HEK293 (cell line): ENCODE measurements around the gene TNFAIP2.

Experiments
- BCL11B ChIP-seq: fragments of 450-650 bp; formaldehyde crosslinking; IDR thresholded peaks from 2 replicates; pipeline ENCODE4 v1.5.1; 2016; ENCODE audit warnings: low read depth, missing biosample characterization, missing genetic modification characterization
- GLIS2 ChIP-seq: fragments of 450-650 bp; formaldehyde crosslinking; IDR thresholded peaks from 2 replicates; pipeline ENCODE4 v1.5.1; 2016; ENCODE audit warnings: missing biosample characterization, missing genetic modification characterization
- HOXA7 ChIP-seq: sonication (generic); formaldehyde crosslinking; IDR thresholded peaks from 2 replicates; pipeline ENCODE4 v1.8.1; 2022; ENCODE audit warnings: missing genetic modification reagents, borderline replicate concordance
- MEIS1 ChIP-seq: sonication (generic); formaldehyde crosslinking; IDR thresholded peaks from 2 replicates; pipeline ENCODE4 v1.8.1; 2022; ENCODE audit warnings: missing genetic modification reagents, mild to moderate bottlenecking, borderline replicate concordance
- ZFP3 ChIP-seq: fragments of 450-650 bp; formaldehyde crosslinking; IDR thresholded peaks from 2 replicates; pipeline ENCODE4 v1.5.1; 2016; ENCODE audit warnings: low read depth, missing biosample characterization, missing genetic modification characterization
- ZFP69B ChIP-seq: fragments of 450-650 bp; formaldehyde crosslinking; IDR thresholded peaks from 2 replicates; pipeline ENCODE4 v1.5.1; 2016; ENCODE audit warnings: missing biosample characterization, missing genetic modification characterization
- ZNF112 ChIP-seq: fragments of 450-650 bp; formaldehyde crosslinking; IDR thresholded peaks from 2 replicates; pipeline ENCODE4 v1.5.0; 2017; ENCODE audit warnings: missing biosample characterization, missing genetic modification characterization
- ZNF169 ChIP-seq: fragments of 450-650 bp; formaldehyde crosslinking; IDR thresholded peaks from 2 replicates; pipeline ENCODE4 v1.5.1; 2016; ENCODE audit warnings: missing biosample characterization, missing genetic modification characterization
- ZNF221 ChIP-seq: fragments of 450-650 bp; formaldehyde crosslinking; IDR thresholded peaks from 2 replicates; pipeline ENCODE4 v1.5.1; 2017; ENCODE audit warnings: missing biosample characterization, missing genetic modification characterization, borderline replicate concordance
- ZNF324 ChIP-seq: fragments of 450-650 bp; formaldehyde crosslinking; IDR thresholded peaks from 2 replicates; pipeline ENCODE4 v1.5.1; 2016; ENCODE audit warnings: missing biosample characterization, missing genetic modification characterization
- ZNF341 ChIP-seq: fragments of 450-650 bp; formaldehyde crosslinking; IDR thresholded peaks from 2 replicates; pipeline ENCODE4; 2016; ENCODE audit warnings: low read depth, missing biosample characterization, missing genetic modification characterization
- ZNF416 ChIP-seq: fragments of 450-650 bp; formaldehyde crosslinking; IDR thresholded peaks from 2 replicates; pipeline ENCODE4 v1.5.1; 2016; ENCODE audit warnings: missing biosample characterization, missing genetic modification characterization
- ZNF423 ChIP-seq: fragments of 450-650 bp; formaldehyde crosslinking; IDR thresholded peaks from 2 replicates; pipeline ENCODE4 v1.5.1; 2016; ENCODE audit warnings: missing biosample characterization, missing genetic modification characterization
- ZNF473 ChIP-seq: fragments of 450-650 bp; formaldehyde crosslinking; IDR thresholded peaks from 2 replicates; pipeline ENCODE4 v1.5.1; 2017; ENCODE audit warnings: missing biosample characterization, missing genetic modification characterization
- ZNF514 ChIP-seq: fragments of 450-650 bp; formaldehyde crosslinking; IDR thresholded peaks from 2 replicates; pipeline ENCODE4 v1.5.1; 2016; ENCODE audit warnings: missing biosample characterization, missing genetic modification characterization
- ZNF548 ChIP-seq: fragments of 450-650 bp; formaldehyde crosslinking; IDR thresholded peaks from 2 replicates; pipeline ENCODE4 v1.5.1; 2016; ENCODE audit warnings: missing biosample characterization, missing genetic modification characterization
- ZNF549 ChIP-seq: fragments of 450-650 bp; IDR thresholded peaks from 2 replicates; pipeline ENCODE4 v1.5.1; 2018; ENCODE audit warnings: missing biosample characterization, missing genetic modification characterization, mild to moderate bottlenecking, inconsistent platforms, moderate library complexity
- ZNF558 ChIP-seq: fragments of 450-650 bp; formaldehyde crosslinking; IDR thresholded peaks from 2 replicates; pipeline ENCODE4 v1.5.1; 2016; ENCODE audit warnings: missing biosample characterization, missing genetic modification characterization
- ZNF596 ChIP-seq: fragments of 450-650 bp; IDR thresholded peaks from 2 replicates; pipeline ENCODE4 v1.5.0; 2018; ENCODE audit warnings: missing biosample characterization, mild to moderate bottlenecking, missing genetic modification characterization, moderate library complexity
- ZNF76 ChIP-seq: fragments of 450-650 bp; formaldehyde crosslinking; IDR thresholded peaks from 2 replicates; pipeline ENCODE4; 2016; ENCODE audit warnings: low read depth, missing biosample characterization, missing genetic modification characterization, borderline replicate concordance
- ZNF837 ChIP-seq: fragments of 450-650 bp; formaldehyde crosslinking; IDR thresholded peaks from 2 replicates; pipeline ENCODE4 v1.5.1; 2016; ENCODE audit warnings: missing biosample characterization, missing genetic modification characterization
- ZSCAN30 ChIP-seq: fragments of 450-650 bp; IDR thresholded peaks from 2 replicates; pipeline ENCODE4 v1.5.1; 2018; ENCODE audit warnings: missing biosample characterization, mild to moderate bottlenecking, missing genetic modification characterization, moderate library complexity
- ZXDB ChIP-seq: fragments of 450-650 bp; formaldehyde crosslinking; IDR thresholded peaks from 2 replicates; pipeline ENCODE4 v1.5.1; 2016; ENCODE audit warnings: missing biosample characterization, missing genetic modification characterization
- TF ChIP-seq, protein P1 (sequence below): fragments of 450-650 bp; formaldehyde crosslinking; IDR thresholded peaks from 2 replicates; pipeline ENCODE4 v1.5.1; 2017; ENCODE audit warnings: missing biosample characterization, missing genetic modification characterization
- TF ChIP-seq, protein P2 (sequence below): fragments of 450-650 bp; formaldehyde crosslinking; IDR thresholded peaks from 2 replicates; pipeline ENCODE4 v1.5.1; 2016; ENCODE audit warnings: missing biosample characterization, missing genetic modification characterization
- TF ChIP-seq, protein P3 (sequence below): fragments of 450-650 bp; formaldehyde crosslinking; IDR thresholded peaks from 2 replicates; pipeline ENCODE4 v1.5.1; 2016; ENCODE audit warnings: missing biosample characterization, missing genetic modification characterization
- TF ChIP-seq, protein P4 (sequence below): IDR thresholded peaks from 2 replicates; pipeline ENCODE4 v1.6.1; 2011; ENCODE audit warnings: mild to moderate bottlenecking, low read depth, low read length, borderline replicate concordance
- TF ChIP-seq, protein P5 (sequence below): fragments of 450-650 bp; formaldehyde crosslinking; IDR thresholded peaks from 2 replicates; pipeline ENCODE4 v1.5.1; 2017; ENCODE audit warnings: missing biosample characterization, missing genetic modification characterization
- TF ChIP-seq, protein P6 (sequence below): fragments of 450-650 bp; formaldehyde crosslinking; IDR thresholded peaks from 2 replicates; pipeline ENCODE4 v1.5.1; 2017; ENCODE audit warnings: missing biosample characterization, missing genetic modification characterization

Gene TNFAIP2

DNA sequence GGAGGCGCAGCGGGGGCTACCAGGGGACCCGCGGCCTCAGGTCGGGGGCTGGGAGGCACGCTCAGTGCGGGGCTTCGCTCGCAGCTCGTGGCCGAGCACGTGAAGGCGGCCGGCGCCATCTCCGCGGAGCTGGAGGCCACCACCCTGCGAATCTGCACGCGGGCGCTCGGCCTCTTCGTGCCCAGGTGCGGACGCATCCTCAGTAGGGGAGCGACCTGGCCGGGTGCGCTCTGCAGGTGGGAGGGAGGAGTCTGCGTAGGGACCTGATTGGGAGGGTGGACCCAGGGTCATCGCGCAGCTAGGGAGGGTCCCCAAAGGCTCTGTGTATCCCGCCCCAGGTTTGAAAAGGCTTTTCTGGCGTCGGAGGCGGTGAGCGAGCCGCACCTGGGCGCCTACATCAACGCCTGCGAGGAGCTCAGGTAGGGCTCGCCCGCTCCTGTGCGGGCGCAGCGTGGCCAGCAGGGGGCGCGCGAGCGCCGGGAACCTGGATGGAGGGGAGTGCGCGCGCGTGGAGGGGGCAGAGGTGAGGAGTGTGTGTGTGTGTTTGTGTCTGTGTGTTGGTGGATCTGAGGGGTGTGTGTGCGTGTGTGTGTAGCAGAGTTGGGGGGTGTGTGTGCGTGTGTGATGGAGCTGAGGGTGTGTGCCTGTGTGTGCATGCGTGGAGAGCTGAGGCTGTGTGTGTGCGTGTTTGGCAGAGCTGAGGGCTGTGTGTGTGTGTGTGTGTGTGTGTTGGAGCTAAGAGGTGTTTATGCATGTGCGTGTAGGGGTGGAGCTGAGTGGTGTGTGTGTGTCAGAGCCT is 18.4 kb upstream of the TNFAIP2 start (continued):
- TF ChIP-seq GLIS2 (tag by site-specific recombination): no peak; the same call in 1 of the 2 replicates
- TF ChIP-seq, protein P1, sequence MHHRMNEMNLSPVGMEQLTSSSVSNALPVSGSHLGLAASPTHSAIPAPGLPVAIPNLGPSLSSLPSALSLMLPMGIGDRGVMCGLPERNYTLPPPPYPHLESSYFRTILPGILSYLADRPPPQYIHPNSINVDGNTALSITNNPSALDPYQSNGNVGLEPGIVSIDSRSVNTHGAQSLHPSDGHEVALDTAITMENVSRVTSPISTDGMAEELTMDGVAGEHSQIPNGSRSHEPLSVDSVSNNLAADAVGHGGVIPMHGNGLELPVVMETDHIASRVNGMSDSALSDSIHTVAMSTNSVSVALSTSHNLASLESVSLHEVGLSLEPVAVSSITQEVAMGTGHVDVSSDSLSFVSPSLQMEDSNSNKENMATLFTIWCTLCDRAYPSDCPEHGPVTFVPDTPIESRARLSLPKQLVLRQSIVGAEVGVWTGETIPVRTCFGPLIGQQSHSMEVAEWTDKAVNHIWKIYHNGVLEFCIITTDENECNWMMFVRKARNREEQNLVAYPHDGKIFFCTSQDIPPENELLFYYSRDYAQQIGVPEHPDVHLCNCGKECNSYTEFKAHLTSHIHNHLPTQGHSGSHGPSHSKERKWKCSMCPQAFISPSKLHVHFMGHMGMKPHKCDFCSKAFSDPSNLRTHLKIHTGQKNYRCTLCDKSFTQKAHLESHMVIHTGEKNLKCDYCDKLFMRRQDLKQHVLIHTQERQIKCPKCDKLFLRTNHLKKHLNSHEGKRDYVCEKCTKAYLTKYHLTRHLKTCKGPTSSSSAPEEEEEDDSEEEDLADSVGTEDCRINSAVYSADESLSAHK (tag by site-specific recombination): no peak
- peak; percentile 81; the same call in 1 of the 2 replicates for TF ChIP-seq ZNF837
- no peak for TF ChIP-seq MEIS1
- no peak for TF ChIP-seq ZNF596 (tag by site-specific recombination)
- TF ChIP-seq ZNF423 (tag by site-specific recombination): no peak
- TF ChIP-seq ZNF473: peak; percentile 80; the same call in 1 of the 2 replicates
- TF ChIP-seq, protein P2, sequence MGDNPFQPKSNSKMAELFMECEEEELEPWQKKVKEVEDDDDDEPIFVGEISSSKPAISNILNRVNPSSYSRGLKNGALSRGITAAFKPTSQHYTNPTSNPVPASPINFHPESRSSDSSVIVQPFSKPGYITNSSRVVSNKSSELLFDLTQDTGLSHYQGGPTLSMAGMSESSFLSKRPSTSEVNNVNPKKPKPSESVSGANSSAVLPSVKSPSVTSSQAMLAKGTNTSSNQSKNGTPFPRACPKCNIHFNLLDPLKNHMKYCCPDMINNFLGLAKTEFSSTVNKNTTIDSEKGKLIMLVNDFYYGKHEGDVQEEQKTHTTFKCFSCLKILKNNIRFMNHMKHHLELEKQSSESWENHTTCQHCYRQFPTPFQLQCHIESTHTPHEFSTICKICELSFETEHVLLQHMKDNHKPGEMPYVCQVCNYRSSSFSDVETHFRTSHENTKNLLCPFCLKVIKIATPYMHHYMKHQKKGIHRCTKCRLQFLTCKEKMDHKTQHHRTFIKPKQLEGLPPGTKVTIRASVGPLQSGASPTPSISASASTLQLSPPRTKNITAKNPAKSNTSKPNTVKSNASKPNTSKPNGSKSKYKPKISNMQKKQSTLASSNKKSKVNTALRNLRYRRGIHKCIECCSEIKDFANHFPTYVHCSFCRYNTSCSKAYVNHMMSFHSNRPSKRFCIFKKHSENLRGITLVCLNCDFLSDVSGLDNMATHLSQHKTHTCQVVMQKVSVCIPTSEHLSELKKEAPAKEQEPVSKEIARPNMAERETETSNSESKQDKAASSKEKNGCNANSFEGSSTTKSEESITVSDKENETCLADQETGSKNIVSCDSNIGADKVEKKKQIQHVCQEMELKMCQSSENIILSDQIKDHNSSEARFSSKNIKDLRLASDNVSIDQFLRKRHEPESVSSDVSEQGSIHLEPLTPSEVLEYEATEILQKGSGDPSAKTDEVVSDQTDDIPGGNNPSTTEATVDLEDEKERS (tag by site-specific recombination): 0 out of 2 replicates have a peak, but pooled peaks have one; percentile 24
- TF ChIP-seq ZNF341 (tag by site-specific recombination): no peak
- TF ChIP-seq ZNF221 (tag by site-specific recombination): no peak
- TF ChIP-seq, protein P3, sequence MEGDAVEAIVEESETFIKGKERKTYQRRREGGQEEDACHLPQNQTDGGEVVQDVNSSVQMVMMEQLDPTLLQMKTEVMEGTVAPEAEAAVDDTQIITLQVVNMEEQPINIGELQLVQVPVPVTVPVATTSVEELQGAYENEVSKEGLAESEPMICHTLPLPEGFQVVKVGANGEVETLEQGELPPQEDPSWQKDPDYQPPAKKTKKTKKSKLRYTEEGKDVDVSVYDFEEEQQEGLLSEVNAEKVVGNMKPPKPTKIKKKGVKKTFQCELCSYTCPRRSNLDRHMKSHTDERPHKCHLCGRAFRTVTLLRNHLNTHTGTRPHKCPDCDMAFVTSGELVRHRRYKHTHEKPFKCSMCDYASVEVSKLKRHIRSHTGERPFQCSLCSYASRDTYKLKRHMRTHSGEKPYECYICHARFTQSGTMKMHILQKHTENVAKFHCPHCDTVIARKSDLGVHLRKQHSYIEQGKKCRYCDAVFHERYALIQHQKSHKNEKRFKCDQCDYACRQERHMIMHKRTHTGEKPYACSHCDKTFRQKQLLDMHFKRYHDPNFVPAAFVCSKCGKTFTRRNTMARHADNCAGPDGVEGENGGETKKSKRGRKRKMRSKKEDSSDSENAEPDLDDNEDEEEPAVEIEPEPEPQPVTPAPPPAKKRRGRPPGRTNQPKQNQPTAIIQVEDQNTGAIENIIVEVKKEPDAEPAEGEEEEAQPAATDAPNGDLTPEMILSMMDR (tag by site-specific recombination): peak; percentile 100
- TF ChIP-seq ZSCAN30 (tag by site-specific recombination): no peak
- TF ChIP-seq ZNF514 (tag by site-specific recombination): no peak
- peak; percentile 75 for TF ChIP-seq ZXDB (tag by site-specific recombination)
- TF ChIP-seq, protein P4, sequence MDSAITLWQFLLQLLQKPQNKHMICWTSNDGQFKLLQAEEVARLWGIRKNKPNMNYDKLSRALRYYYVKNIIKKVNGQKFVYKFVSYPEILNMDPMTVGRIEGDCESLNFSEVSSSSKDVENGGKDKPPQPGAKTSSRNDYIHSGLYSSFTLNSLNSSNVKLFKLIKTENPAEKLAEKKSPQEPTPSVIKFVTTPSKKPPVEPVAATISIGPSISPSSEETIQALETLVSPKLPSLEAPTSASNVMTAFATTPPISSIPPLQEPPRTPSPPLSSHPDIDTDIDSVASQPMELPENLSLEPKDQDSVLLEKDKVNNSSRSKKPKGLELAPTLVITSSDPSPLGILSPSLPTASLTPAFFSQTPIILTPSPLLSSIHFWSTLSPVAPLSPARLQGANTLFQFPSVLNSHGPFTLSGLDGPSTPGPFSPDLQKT: no peak
- no peak for TF ChIP-seq ZNF558
- TF ChIP-seq ZNF76 (tag by site-specific recombination): no peak; the same call in 1 of the 2 replicates
- TF ChIP-seq, protein P5, sequence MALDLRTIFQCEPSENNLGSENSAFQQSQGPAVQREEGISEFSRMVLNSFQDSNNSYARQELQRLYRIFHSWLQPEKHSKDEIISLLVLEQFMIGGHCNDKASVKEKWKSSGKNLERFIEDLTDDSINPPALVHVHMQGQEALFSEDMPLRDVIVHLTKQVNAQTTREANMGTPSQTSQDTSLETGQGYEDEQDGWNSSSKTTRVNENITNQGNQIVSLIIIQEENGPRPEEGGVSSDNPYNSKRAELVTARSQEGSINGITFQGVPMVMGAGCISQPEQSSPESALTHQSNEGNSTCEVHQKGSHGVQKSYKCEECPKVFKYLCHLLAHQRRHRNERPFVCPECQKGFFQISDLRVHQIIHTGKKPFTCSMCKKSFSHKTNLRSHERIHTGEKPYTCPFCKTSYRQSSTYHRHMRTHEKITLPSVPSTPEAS (tag by site-specific recombination): peak; percentile 100
- peak; percentile 94 for TF ChIP-seq BCL11B (tag by site-specific recombination)
- TF ChIP-seq HOXA7 (CRISPR knock-in tag): no peak
- no peak for TF ChIP-seq ZFP3 (tag by site-specific recombination)
- peak; percentile 89 for TF ChIP-seq ZFP69B (tag by site-specific recombination)
- peak; percentile 94 for TF ChIP-seq ZNF324
- TF ChIP-seq ZNF112: no peak
- TF ChIP-seq ZNF169 (tag by site-specific recombination): peak; percentile 89; the same call in 1 of the 2 replicates
- TF ChIP-seq ZNF548 (tag by site-specific recombination): peak; percentile 84
- peak; percentile 77; the same call in 1 of the 2 replicates for TF ChIP-seq ZNF416
- TF ChIP-seq, protein P6, sequence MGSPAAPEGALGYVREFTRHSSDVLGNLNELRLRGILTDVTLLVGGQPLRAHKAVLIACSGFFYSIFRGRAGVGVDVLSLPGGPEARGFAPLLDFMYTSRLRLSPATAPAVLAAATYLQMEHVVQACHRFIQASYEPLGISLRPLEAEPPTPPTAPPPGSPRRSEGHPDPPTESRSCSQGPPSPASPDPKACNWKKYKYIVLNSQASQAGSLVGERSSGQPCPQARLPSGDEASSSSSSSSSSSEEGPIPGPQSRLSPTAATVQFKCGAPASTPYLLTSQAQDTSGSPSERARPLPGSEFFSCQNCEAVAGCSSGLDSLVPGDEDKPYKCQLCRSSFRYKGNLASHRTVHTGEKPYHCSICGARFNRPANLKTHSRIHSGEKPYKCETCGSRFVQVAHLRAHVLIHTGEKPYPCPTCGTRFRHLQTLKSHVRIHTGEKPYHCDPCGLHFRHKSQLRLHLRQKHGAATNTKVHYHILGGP: no peak; the same call in none of the 2 replicates
- no peak for TF ChIP-seq ZNF549 (tag by site-specific recombination)
